H1 (cell line): ENCODE data around the gene SKP1. TPM values are rescaled to one million over a fixed set of nuclear protein-coding genes. Genes with fewer than 3 reads are reported as not detected.
"Not testable (repeated sequence)": the region's sequence is repeated elsewhere in the genome, so short reads cannot be mapped to it uniquely, and the experiment has no call there.

Source experiments
- CTCF ChIA-PET: fragments of 300-600 bp; sonication (Branson Sonifier 250); formaldehyde crosslinking; loops from one replicate; lab custom pipeline; 2021; ENCODE audit not compliant: partially characterized antibody; lab: Charles Lee
- POLR2A ChIA-PET: fragments of 300-600 bp; sonication (Branson Sonifier 250); formaldehyde crosslinking; loops from one replicate; lab custom pipeline; 2021; ENCODE audit warnings: inconsistent platforms; ENCODE audit not compliant: partially characterized antibody; lab: Charles Lee
- DNase-seq, 2 experiments: peaks; one replicate each; pipeline versions ENCODE4 v3.0.0 to v3.0.0-alpha.2; 2010 to 2022; ENCODE audit warnings: low spot score in 2 of 2, low read depth in 1 of 2, mixed read lengths in 1 of 2
- FAIRE-seq: peaks from 2 replicates; lab custom pipeline; 2011; peaks lifted over from hg19 to GRCh38; lab: Jason Lieb, UNC
- H2AFZ ChIP-seq: 2 replicates; pipeline ENCODE4 v1.8.1; 2012; ENCODE audit warnings: low read length, inconsistent platforms
- H2AK5ac ChIP-seq: 2 replicates; pipeline ENCODE4 v1.6.1; 2013; ENCODE audit warnings: low read depth, low read length
- H2BK120ac ChIP-seq: replicated peaks from 2 replicates; pipeline ENCODE3; 2013; ENCODE audit warnings: low read depth, low read length, inconsistent platforms
- H2BK12ac ChIP-seq: 2 replicates; pipeline ENCODE4 v1.6.1; 2013; ENCODE audit warnings: low read depth, low read length
- H2BK15ac ChIP-seq: 2 replicates; pipeline ENCODE4 v1.6.1; 2013; ENCODE audit warnings: low read length
- H2BK20ac ChIP-seq: 2 replicates; pipeline ENCODE4 v1.6.1; 2013; ENCODE audit warnings: low read length
- H2BK5ac ChIP-seq: 2 replicates; pipeline ENCODE4 v1.6.1; 2013; ENCODE audit warnings: low read depth, low read length
- H3K14ac ChIP-seq: 2 replicates; pipeline ENCODE4 v1.6.1; 2013; ENCODE audit warnings: inconsistent platforms; ENCODE audit not compliant: insufficient read length
- H3K18ac ChIP-seq: 2 replicates; pipeline ENCODE4 v1.6.1; 2013; ENCODE audit warnings: low read length; ENCODE audit errors: extremely low read depth
- H3K23ac ChIP-seq: 2 replicates; pipeline ENCODE4 v1.6.1; 2013; ENCODE audit warnings: inconsistent platforms; ENCODE audit not compliant: insufficient read length
- H3K23me2 ChIP-seq: 2 replicates; pipeline ENCODE4 v1.6.1; 2013; ENCODE audit warnings: low read depth, low read length
- H3K27ac ChIP-seq: 2 replicates; pipeline ENCODE4 v1.6.1; 2011; ENCODE audit warnings: low read depth, low read length, inconsistent platforms
- H3K27me3 ChIP-seq, 4 experiments: replicated peaks in 1 of 4; 1 replicate in 1 of 4; 2 replicates in 3 of 4; pipeline versions ENCODE4 v1.6.1 to v1.8.1; 2011 to 2013; ENCODE audit warnings: low read length in 3 of 4, mild to moderate bottlenecking in 3 of 4, inconsistent platforms in 2 of 4, mixed read lengths in 2 of 4, moderate library complexity in 1 of 4; ENCODE audit not compliant: control insufficient read depth in 3 of 4, insufficient read depth in 3 of 4; ENCODE audit errors: extremely low read depth in 1 of 4
- H3K36me3 ChIP-seq, 4 experiments: 2 replicates each; pipeline versions ENCODE4 v1.6.1 to v1.8.1; 2011 to 2013; ENCODE audit warnings: mild to moderate bottlenecking in 4 of 4, low read length in 3 of 4, moderate library complexity in 2 of 4, control low read depth in 1 of 4, inconsistent platforms in 1 of 4; ENCODE audit not compliant: insufficient read depth in 4 of 4, control insufficient read depth in 2 of 4
- H3K4ac ChIP-seq: replicated peaks from 2 replicates; pipeline ENCODE3; 2013; ENCODE audit warnings: low read length, low read depth, mixed read lengths, inconsistent platforms; ENCODE audit not compliant: insufficient read length
- H3K4me1 ChIP-seq, 4 experiments: replicated peaks in 1 of 4; 1 replicate in 1 of 4; 2 replicates in 3 of 4; pipeline versions ENCODE4 v1.6.1 to v1.8.1; 2011 to 2013; ENCODE audit warnings: low read length in 3 of 4, inconsistent platforms in 2 of 4, mixed read lengths in 1 of 4; ENCODE audit not compliant: insufficient read depth in 4 of 4, control insufficient read depth in 3 of 4
- H3K4me2 ChIP-seq, 2 experiments: 2 replicates each; pipeline versions ENCODE4 v1.6.1 to v1.8.1; 2011 to 2013; ENCODE audit warnings: low read depth in 2 of 2, low read length in 2 of 2, control low read depth in 1 of 2, inconsistent platforms in 1 of 2, mild to moderate bottlenecking in 1 of 2; ENCODE audit not compliant: insufficient read depth in 1 of 2
- H3K4me3 ChIP-seq, 4 experiments: fragments of 200-600, 300-600 bp in 1 of 4; sonication (generic), shearing (Covaris generic), sonication (Bioruptor Twin) in 1 of 4; 2 replicates each; pipeline versions ENCODE4 v1.5.1 to v1.8.1; 2011 to 2016; ENCODE audit warnings: low read length in 4 of 4, low read depth in 3 of 4, control low read depth in 2 of 4, inconsistent platforms in 2 of 4, mild to moderate bottlenecking in 2 of 4, mixed read lengths in 1 of 4, moderate library complexity in 1 of 4; ENCODE audit not compliant: insufficient read depth in 2 of 4; ENCODE audit errors: extremely low read depth in 1 of 4
- H3K56ac ChIP-seq: replicated peaks from 2 replicates; pipeline ENCODE3; 2013; ENCODE audit warnings: low read depth, mild to moderate bottlenecking, mixed read lengths, low read length, inconsistent platforms; ENCODE audit not compliant: insufficient read length
- H3K79me1 ChIP-seq: 2 replicates; pipeline ENCODE4 v1.6.1; 2013; ENCODE audit warnings: low read depth, low read length, control low read depth
- H3K79me2 ChIP-seq, 2 experiments: 2 replicates each; pipeline versions ENCODE4 v1.6.1 to v1.8.1; 2012 to 2013; ENCODE audit warnings: low read length in 2 of 2, mild to moderate bottlenecking in 2 of 2, inconsistent platforms in 1 of 2; ENCODE audit not compliant: insufficient read depth in 2 of 2, control insufficient read depth in 1 of 2
- H3K9ac ChIP-seq, 4 experiments: replicated peaks in 1 of 4; 1 replicate in 1 of 4; 2 replicates in 3 of 4; pipeline versions ENCODE4 v1.6.1 to v1.8.1; 2011 to 2013; ENCODE audit warnings: low read depth in 3 of 4, low read length in 3 of 4, control low read depth in 2 of 4, mild to moderate bottlenecking in 2 of 4, moderate library complexity in 2 of 4, inconsistent platforms in 1 of 4; ENCODE audit errors: extremely low read depth in 1 of 4
- H3K9me3 ChIP-seq, 2 experiments: 2 replicates each; pipeline versions ENCODE4 v1.6.1 to v1.8.1; 2012 to 2013; ENCODE audit warnings: mild to moderate bottlenecking in 2 of 2, moderate library complexity in 2 of 2, control low read depth in 1 of 2, inconsistent platforms in 1 of 2, low read depth in 1 of 2, low read length in 1 of 2, mixed read lengths in 1 of 2; ENCODE audit not compliant: insufficient read depth in 2 of 2
- H4K20me1 ChIP-seq, 2 experiments: replicated peaks in 1 of 2; 2 replicates each; pipeline versions ENCODE3 to v1.8.1; 2011 to 2013; ENCODE audit warnings: inconsistent platforms in 2 of 2, low read length in 2 of 2, mild to moderate bottlenecking in 1 of 2; ENCODE audit not compliant: insufficient read depth in 2 of 2, control insufficient read depth in 1 of 2
- H4K5ac ChIP-seq: 2 replicates; pipeline ENCODE4 v1.6.1; 2013; ENCODE audit warnings: low read length, low read depth, mixed read lengths, inconsistent platforms; ENCODE audit not compliant: insufficient read length
- H4K8ac ChIP-seq: 2 replicates; pipeline ENCODE4 v1.8.0; 2013; ENCODE audit warnings: mild to moderate bottlenecking, moderate library complexity, low read length, inconsistent platforms; ENCODE audit not compliant: insufficient read depth; ENCODE audit errors: extremely low read depth
- H4K91ac ChIP-seq: replicated peaks from 2 replicates; pipeline ENCODE3; 2013; ENCODE audit warnings: low read length, mixed read lengths, inconsistent platforms; ENCODE audit not compliant: insufficient read length
- POU5F1 ChIP-seq: IDR thresholded peaks from 2 replicates; pipeline ENCODE4 v1.6.1; 2011; ENCODE audit warnings: low read depth, mild to moderate bottlenecking, low read length, moderate library complexity
- WGBS, 2 experiments: shearing (Covaris generic) in 1 of 2; methylation state at CpG; one replicate each; pipeline versions ENCODE4 v1.1.6 to v1.1.7; 2013 to 2015; ENCODE audit warnings: low lambda C conversion rate in 2 of 2, mixed read lengths in 2 of 2, inconsistent platforms in 1 of 2, low coverage in 1 of 2, missing lambda C conversion rate in 1 of 2; ENCODE audit not compliant: insufficient replicate concordance in 2 of 2, insufficient coverage in 1 of 2, insufficient read length in 1 of 2; ENCODE audit errors: extremely low coverage in 1 of 2, missing lambda C conversion rate in 1 of 2; 5-methylcytosine and 5-hydroxymethylcytosine counted together
- polyA plus RNA-seq, 7 experiments: library from polyadenylated mRNA; depleted of rRNA in 3 of 7; stranded (reverse) in 5 of 7; unstranded in 2 of 7; fragments of >200 nt in 5 of 7; fragments of 200-250 nt in 2 of 7; gene quantifications; 1 replicate in 5 of 7; 2 replicates in 1 of 7; 4 replicates in 1 of 7; pipeline versions ENCODE4 v1.2.1 to v1.2.3, GENCODE V29; 2011 to 2013; ENCODE audit warnings: missing spikeins in 2 of 7, mixed read lengths in 2 of 7
- total RNA-seq: library from RNA; stranded (reverse); fragmentation: NEBNext Ultra II Directional; extraction: Animal tissue kit (Norgen Biotek cat#: 25700); gene quantifications from 2 replicates; pipeline ENCODE4 v1.2.1, GENCODE V29; 2021

Gene SKP1
- total and polyA plus RNA-seq, 2 of the 8 experiments (the other 6 are each of a cell fraction or from before 2014, with no cell fraction given), result 163 to 332 TPM

- no peak for TF ChIP-seq POU5F1
Measured at GRCh38 chr5:134223406-134224248, 46.9 kb upstream of the SKP1 start (continued).

GRCh38 chr5:134221690-134222089 is 44.9 kb upstream of the SKP1 start:
- DNase-seq, H3K56ac ChIP-seq, H4K8ac ChIP-seq, H3K4ac ChIP-seq, H2AK5ac ChIP-seq, H4K5ac ChIP-seq, H3K79me1 ChIP-seq, FAIRE-seq, H2BK120ac ChIP-seq, H3K4me3 ChIP-seq, H2BK5ac ChIP-seq, H3K18ac ChIP-seq, H3K27me3 ChIP-seq, H3K9ac ChIP-seq, H3K14ac ChIP-seq, H3K4me2 ChIP-seq, H2AFZ ChIP-seq, H3K27ac ChIP-seq, H3K23me2 ChIP-seq, H2BK15ac ChIP-seq, H2BK12ac ChIP-seq, H4K91ac ChIP-seq, H2BK20ac ChIP-seq, H3K23ac ChIP-seq, H3K9me3 ChIP-seq, H3K4me1 ChIP-seq: not testable (repeated sequence)
- H3K36me3 ChIP-seq, result peaks cover 0 to 19% (median 6%) of the 10 kb centered on the region in 4 experiments; a peak in 4 of 8 replicates
- ChIA-PET CTCF (interaction anchor here (0.7 to 1.6 kb wide), 5 partner anchors 20 to 68 kb away, joined by 3 to 5 read pairs (median 4); no protein-coding TSS in a partner anchor), POLR2A (interaction anchor here (0.6 to 9.0 kb wide), 9 partner anchors 11 to 366 kb away, joined by 3 to 166 read pairs (median 5); partner anchors contain the start of genes CDKL3, SKP1 and UBE2B)
- peaks cover 27 to 53% of the 10 kb centered on the region in 2 experiments for H4K20me1 ChIP-seq
- WGBS, 2 experiments, result 94% methylated on average over 4 of the region's 5 CpGs; no CpG with 5 or more reads in 1 of the 2 experiments
- peaks cover 85 to 92% of the 10 kb centered on the region in 2 experiments for H3K79me2 ChIP-seq
